NCI-H2107 treated with DMSO at 0.1 percent for 48 hours (cell line): ENCODE data around the gene INVS.
"Not testable (repeated sequence)": the region's sequence is repeated elsewhere in the genome, so short reads cannot be mapped to it uniquely, and the experiment has no call there.

Source experiments
- DNase-seq: peaks from one replicate; lab custom pipeline; 2025; ENCODE audit not compliant: unreplicated experiment; lab: John Stamatoyannopoulos, UW

Gene INVS

GRCh38 chr9:100190339-100190738 is 91.3 kb downstream of the INVS start:
- no peak for DNase-seq

- no peak for DNase-seq
Observed at GRCh38 chr9:100191264-100191663, 92.2 kb downstream of the INVS start.

GRCh38 chr9:100193078-100193477 is 94.0 kb downstream of the INVS start:
- DNase-seq, result no peak

GRCh38 chr9:100196215-100196614 is 97.2 kb downstream of the INVS start:
- DNase-seq, result no peak

- DNase-seq, result no peak
Observed at GRCh38 chr9:100196828-100197227, 97.8 kb downstream of the INVS start.

- DNase-seq, result no peak
Observed at GRCh38 chr9:100197553-100197952, 98.5 kb downstream of the INVS start.

- no peak for DNase-seq
Observed at GRCh38 chr9:100202806-100203205, 103.8 kb downstream of the INVS start.

GRCh38 chr9:100204796-100205195 is 105.8 kb downstream of the INVS start:
- DNase-seq, result no peak

- no peak for DNase-seq
Observed at GRCh38 chr9:100206899-100207298, 107.9 kb downstream of the INVS start.

- no peak for DNase-seq
Observed at GRCh38 chr9:100208673-100209072, 109.6 kb downstream of the INVS start.

GRCh38 chr9:100211476-100211875 is 112.4 kb downstream of the INVS start:
- no peak for DNase-seq

- DNase-seq, result no peak
Observed at GRCh38 chr9:100213730-100214477, 114.9 kb downstream of the INVS start.

GRCh38 chr9:100216178-100216787 is 117.2 kb downstream of the INVS start:
- no peak for DNase-seq

- DNase-seq, result no peak
Observed at GRCh38 chr9:100217536-100217935, 118.5 kb downstream of the INVS start.

- no peak for DNase-seq
Observed at GRCh38 chr9:100219347-100219746, 120.3 kb downstream of the INVS start.

- no peak for DNase-seq
Observed at GRCh38 chr9:100220936-100221335, 121.9 kb downstream of the INVS start.

GRCh38 chr9:100221538-100221937 is 122.5 kb downstream of the INVS start:
- DNase-seq, result no peak

GRCh38 chr9:100222674-100223073 is 123.6 kb downstream of the INVS start:
- no peak for DNase-seq

GRCh38 chr9:100227636-100228035 is 128.6 kb downstream of the INVS start:
- DNase-seq, result no peak

- DNase-seq, result no peak
Observed at GRCh38 chr9:100228352-100228869, 129.4 kb downstream of the INVS start.

GRCh38 chr9:100229136-100229535 is 130.1 kb downstream of the INVS start:
- no peak for DNase-seq

GRCh38 chr9:100229561-100229960 is 130.5 kb downstream of the INVS start:
- DNase-seq, result peak; percentile 56

GRCh38 chr9:100236986-100237385 is 137.9 kb downstream of the INVS start:
- not testable (repeated sequence) for DNase-seq
